ENCODE measurements around the gene FCN1. TPM values are rescaled to one million over a fixed set of nuclear protein-coding genes. Genes with fewer than 3 reads are reported as not detected.
"Not testable (repeated sequence)": the region's sequence is repeated elsewhere in the genome, so short reads cannot be mapped to it uniquely, and the experiment has no call there.

The FCN1 gene
- total RNA-seq, 1 donor from 2014 or later: not detected

DNA sequence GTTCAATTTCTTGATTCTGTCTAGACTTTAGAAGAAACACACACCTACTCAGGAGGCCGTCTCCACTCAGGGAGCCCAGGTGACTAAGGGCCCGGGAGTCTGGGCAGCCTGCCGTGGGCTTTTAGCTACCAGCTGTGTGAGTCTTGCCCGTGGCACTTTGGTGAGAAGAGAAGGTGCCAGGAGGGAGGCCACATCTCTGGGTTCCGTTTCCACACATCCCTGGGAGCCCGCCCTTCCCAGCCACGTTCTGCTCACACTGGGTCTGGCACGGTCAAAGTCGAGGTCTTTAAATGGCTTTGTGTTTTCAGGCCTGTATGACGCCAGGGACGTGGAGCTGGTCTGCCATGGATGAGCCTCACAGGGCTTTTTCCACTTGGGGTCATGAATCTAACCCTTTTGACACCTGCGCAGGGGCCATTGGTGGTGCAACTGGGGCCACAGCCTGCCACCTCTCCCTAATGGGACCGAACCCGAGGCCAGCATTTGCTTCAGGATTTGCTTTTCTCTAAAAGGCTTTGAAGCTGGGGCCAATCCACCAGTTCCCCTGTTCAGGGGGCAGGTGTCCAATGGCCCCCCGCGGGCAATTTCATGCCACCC is 54.3 kb downstream of the FCN1 start:
- no peaks in the 10 kb centered on the region for H3K27me3 Mint-ChIP-seq (ENCODE audit: unreplicated experiment)
- no peak for DNase-seq
- peaks cover 2% of the 10 kb centered on the region for H3K4me1 Mint-ChIP-seq (ENCODE audit: low read depth, unreplicated experiment)
- TF ChIP-seq, protein P1, sequence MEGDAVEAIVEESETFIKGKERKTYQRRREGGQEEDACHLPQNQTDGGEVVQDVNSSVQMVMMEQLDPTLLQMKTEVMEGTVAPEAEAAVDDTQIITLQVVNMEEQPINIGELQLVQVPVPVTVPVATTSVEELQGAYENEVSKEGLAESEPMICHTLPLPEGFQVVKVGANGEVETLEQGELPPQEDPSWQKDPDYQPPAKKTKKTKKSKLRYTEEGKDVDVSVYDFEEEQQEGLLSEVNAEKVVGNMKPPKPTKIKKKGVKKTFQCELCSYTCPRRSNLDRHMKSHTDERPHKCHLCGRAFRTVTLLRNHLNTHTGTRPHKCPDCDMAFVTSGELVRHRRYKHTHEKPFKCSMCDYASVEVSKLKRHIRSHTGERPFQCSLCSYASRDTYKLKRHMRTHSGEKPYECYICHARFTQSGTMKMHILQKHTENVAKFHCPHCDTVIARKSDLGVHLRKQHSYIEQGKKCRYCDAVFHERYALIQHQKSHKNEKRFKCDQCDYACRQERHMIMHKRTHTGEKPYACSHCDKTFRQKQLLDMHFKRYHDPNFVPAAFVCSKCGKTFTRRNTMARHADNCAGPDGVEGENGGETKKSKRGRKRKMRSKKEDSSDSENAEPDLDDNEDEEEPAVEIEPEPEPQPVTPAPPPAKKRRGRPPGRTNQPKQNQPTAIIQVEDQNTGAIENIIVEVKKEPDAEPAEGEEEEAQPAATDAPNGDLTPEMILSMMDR (IDR thresholded peaks at IDR 0.05; ENCODE audit: partially characterized antibody, unreplicated experiment): no peak
- peaks cover 2% of the 10 kb centered on the region for H3K9me3 Mint-ChIP-seq (ENCODE audit: unreplicated experiment)
- peaks cover 4% of the 10 kb centered on the region for H3K36me3 Mint-ChIP-seq (ENCODE audit: unreplicated experiment)
- no peak overlapping the region for H3K4me3 Mint-ChIP-seq (ENCODE audit: unreplicated experiment)
- no peak overlapping the region for H3K27ac Mint-ChIP-seq (ENCODE audit: unreplicated experiment)

DNA sequence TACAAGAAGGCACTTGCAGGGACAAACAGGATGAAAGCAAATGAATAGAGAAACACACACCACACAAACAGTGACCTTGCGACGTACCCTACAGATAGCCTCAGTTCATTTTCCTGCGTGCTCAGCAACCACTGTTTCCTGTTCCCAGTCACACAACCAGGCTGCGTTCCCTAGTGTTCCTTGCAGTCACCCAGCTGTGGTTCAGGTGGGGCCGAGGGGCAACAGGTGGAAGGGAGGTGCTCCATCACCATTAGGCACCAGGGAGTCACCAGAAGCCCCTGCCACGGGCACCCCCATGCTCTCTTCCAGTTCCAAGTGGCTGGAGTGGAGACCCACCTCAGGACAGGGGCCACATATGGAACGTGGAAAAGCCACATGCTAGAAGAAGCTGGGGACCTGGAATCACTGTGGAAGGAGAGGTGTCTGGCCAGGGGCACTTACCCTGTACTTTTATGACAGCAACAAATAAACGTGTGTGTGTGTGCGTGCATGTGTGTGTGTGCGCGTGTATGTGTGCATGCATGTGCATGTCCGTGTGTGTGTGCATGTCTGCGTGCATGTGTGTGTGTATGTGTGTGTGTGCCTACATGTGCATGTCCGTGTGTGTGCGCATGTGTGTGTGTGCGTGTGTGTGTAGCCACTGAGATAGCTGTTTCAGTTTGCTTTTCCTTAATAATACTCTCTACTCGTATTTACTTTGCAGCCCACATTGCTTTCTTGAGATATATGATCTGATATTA is 55.9 kb downstream of the FCN1 start:
- peaks cover 6% of the 10 kb centered on the region for H3K27me3 Mint-ChIP-seq (ENCODE audit: unreplicated experiment)
- H3K27ac Mint-ChIP-seq (ENCODE audit: unreplicated experiment): no peak overlapping the region
- peaks cover 2% of the 10 kb centered on the region for H3K9me3 Mint-ChIP-seq (ENCODE audit: unreplicated experiment)
- peaks cover 4% of the 10 kb centered on the region for H3K36me3 Mint-ChIP-seq (ENCODE audit: unreplicated experiment)
- no peak for DNase-seq
- TF ChIP-seq, protein P1 (IDR thresholded peaks at IDR 0.05; ENCODE audit: partially characterized antibody, unreplicated experiment): no peak
- H3K4me3 Mint-ChIP-seq (ENCODE audit: unreplicated experiment): no peak overlapping the region
- H3K4me1 Mint-ChIP-seq (ENCODE audit: low read depth, unreplicated experiment): peaks cover 2% of the 10 kb centered on the region

DNA sequence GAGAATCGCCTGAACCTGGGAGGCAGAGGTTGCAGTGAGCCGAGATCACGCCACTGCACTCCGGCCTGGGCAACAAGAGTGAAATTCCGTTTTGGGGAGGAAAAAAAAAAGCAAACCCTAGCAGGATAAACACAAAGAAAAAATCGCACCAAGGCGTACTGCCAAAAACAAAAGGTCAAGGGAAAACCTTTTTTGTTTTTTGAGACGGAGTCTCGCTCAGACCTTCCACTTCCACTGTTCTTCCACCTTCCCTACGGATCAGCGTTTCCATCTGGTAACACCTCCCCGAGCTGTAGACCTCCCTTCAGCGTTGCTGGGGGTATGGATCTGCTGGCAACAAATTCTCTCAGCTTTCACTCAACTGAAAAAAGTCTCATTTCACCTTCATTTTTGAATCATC is 57.2 kb downstream of the FCN1 start:
- H3K27ac Mint-ChIP-seq (ENCODE audit: unreplicated experiment): no peak overlapping the region
- H3K4me3 Mint-ChIP-seq (ENCODE audit: unreplicated experiment): no peak overlapping the region
- no peak for DNase-seq
- peaks cover 2% of the 10 kb centered on the region for H3K4me1 Mint-ChIP-seq (ENCODE audit: low read depth, unreplicated experiment)
- H3K36me3 Mint-ChIP-seq (ENCODE audit: unreplicated experiment): peaks cover 4% of the 10 kb centered on the region
- H3K9me3 Mint-ChIP-seq (ENCODE audit: unreplicated experiment): peaks cover 2% of the 10 kb centered on the region
- TF ChIP-seq, protein P1 (IDR thresholded peaks at IDR 0.05; ENCODE audit: partially characterized antibody, unreplicated experiment): no peak
- peaks cover 7% of the 10 kb centered on the region for H3K27me3 Mint-ChIP-seq (ENCODE audit: unreplicated experiment)

DNA sequence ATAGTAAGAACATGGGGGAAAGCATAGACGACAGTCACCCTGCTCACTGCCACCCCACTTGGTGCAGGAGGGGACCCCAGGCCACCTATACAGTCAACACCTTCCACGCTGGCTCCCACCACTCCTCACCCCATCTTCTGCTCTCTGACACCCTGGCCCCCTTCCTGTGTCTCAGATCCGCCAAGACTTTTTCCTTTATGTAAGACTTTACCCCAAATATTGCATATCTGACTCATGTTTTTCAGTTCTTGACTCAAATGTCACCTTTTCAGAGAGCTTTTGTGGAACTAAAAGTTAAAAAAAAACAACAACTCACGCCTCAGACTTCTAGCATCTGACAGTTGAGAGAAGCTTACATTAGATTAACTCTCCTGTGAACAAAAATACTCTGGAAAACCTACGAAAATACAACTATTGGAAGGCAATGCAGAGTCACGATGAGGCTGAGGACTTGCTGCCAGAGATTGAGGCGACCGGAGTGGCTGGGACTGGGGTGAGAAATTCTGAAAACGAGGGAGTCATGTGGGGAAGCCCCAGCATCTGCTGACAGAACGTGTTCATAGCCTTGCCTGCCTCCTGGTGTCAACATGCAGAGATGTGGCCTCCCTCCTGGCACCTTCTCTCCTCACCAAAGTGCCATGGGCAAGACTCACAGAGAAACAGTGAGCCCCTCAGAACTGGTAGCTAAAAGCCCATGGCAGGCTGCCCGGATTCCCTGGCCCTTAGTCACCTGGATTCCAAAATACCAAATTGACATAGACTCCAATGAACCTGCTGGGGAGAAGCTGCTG is 59.5 kb downstream of the FCN1 start:
- Mint-ChIP-seq H3K27me3 (ENCODE audit: unreplicated experiment) (peaks cover 7% of the 10 kb centered on the region), H3K27ac (ENCODE audit: unreplicated experiment) (no peak overlapping the region)
- no peak for DNase-seq

DNA sequence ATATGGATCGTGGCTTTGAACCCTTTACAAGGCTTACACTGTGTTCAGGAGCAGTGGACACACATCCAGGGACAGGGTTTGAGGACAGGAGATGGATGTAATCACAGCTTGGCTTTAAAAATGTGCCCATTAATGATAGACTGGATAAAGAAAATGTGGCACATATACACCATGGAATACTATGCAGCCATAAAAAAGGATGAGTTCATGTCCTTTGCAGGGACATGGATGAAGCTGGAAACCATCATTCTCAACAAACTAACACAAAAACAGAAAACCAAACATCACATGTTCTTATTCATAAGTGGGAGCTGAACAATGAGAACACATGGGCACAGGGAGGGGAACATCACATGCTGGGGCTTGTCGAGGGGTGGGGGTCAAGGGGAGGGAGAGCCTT is 60.3 kb downstream of the FCN1 start:
- H3K4me3 Mint-ChIP-seq (ENCODE audit: unreplicated experiment): not testable (repeated sequence)

More for the DNA sequence above, 59.5 kb downstream of the FCN1 start:
- Mint-ChIP-seq H3K9me3 (ENCODE audit: unreplicated experiment) (peaks cover 6% of the 10 kb centered on the region), H3K4me3 (ENCODE audit: unreplicated experiment) (no peak overlapping the region), H3K4me1 (ENCODE audit: low read depth, unreplicated experiment) (no peaks in the 10 kb centered on the region), H3K36me3 (ENCODE audit: unreplicated experiment) (peaks cover 4% of the 10 kb centered on the region)
- TF ChIP-seq, protein P1 (IDR thresholded peaks at IDR 0.05; ENCODE audit: partially characterized antibody, unreplicated experiment): no peak

More for the DNA sequence above, 60.3 kb downstream of the FCN1 start:
- not testable (repeated sequence) for H3K27me3 Mint-ChIP-seq (ENCODE audit: unreplicated experiment); DNase-seq; H3K36me3 Mint-ChIP-seq (ENCODE audit: unreplicated experiment); H3K9me3 Mint-ChIP-seq (ENCODE audit: unreplicated experiment); H3K27ac Mint-ChIP-seq (ENCODE audit: unreplicated experiment); H3K4me1 Mint-ChIP-seq (ENCODE audit: low read depth, unreplicated experiment)

Measured in glutamatergic neuron (in vitro differentiated cells).